Renal cortical epithelial cell (primary cell): ENCODE results near the gene CTNNAL1. TPM values are rescaled to one million over a fixed set of nuclear protein-coding genes. Genes with fewer than 3 reads are reported as not detected.
A peak's percentile ranks its signal among the peaks of the same experiment; 100 is the strongest.
"Not testable (repeated sequence)": the region's sequence is repeated elsewhere in the genome, so short reads cannot be mapped to it uniquely, and the experiment has no call there.

Source experiments
- DNase-seq: peaks from one replicate; pipeline ENCODE4 v3.0.0-alpha.2; 2011; ENCODE audit warnings: low read depth
- total RNA-seq: library from RNA; depleted of rRNA; stranded (reverse); fragments of >200 nt; gene quantifications from 2 replicates; pipeline ENCODE4 v1.2.3, GENCODE V29; 2014

The CTNNAL1 gene
- total RNA-seq, 1 donor from 2014 or later = 154 TPM

- DNase-seq = peak; percentile 85
Measured at GRCh38 chr9:108994695-108995094, 18.6 kb downstream of the CTNNAL1 start.

- DNase-seq = no peak
Measured at GRCh38 chr9:108991479-108991878, 21.8 kb downstream of the CTNNAL1 start.

- DNase-seq = peak; percentile 21
Measured at GRCh38 chr9:108983885-108984284, 29.4 kb downstream of the CTNNAL1 start.

GRCh38 chr9:108980893-108981292, 32.4 kb downstream of the CTNNAL1 start:
- DNase-seq = no peak

- no peak for DNase-seq
Measured at GRCh38 chr9:108978205-108978604, 35.1 kb downstream of the CTNNAL1 start.

GRCh38 chr9:108973895-108974294, 39.4 kb downstream of the CTNNAL1 start:
- no peak for DNase-seq

- DNase-seq = peak; percentile 63
Measured at GRCh38 chr9:108972626-108973209, 40.6 kb downstream of the CTNNAL1 start.

- no peak for DNase-seq
Measured at GRCh38 chr9:108972186-108972585, 41.1 kb downstream of the CTNNAL1 start.

GRCh38 chr9:108971392-108971791, 41.9 kb downstream of the CTNNAL1 start:
- not testable (repeated sequence) for DNase-seq

GRCh38 chr9:108967916-108968315, 45.4 kb downstream of the CTNNAL1 start:
- no peak for DNase-seq

- no peak for DNase-seq
Measured at GRCh38 chr9:108963459-108964143, 49.7 kb downstream of the CTNNAL1 start.

- DNase-seq = peak; percentile 5
Measured at GRCh38 chr9:108961151-108961550, 52.1 kb downstream of the CTNNAL1 start.

- no peak for DNase-seq
Measured at GRCh38 chr9:108960331-108960730, 53.0 kb downstream of the CTNNAL1 start.

- DNase-seq = no peak
Measured at GRCh38 chr9:108956631-108957026, 56.7 kb downstream of the CTNNAL1 start.

GRCh38 chr9:108956022-108956630, 57.2 kb downstream of the CTNNAL1 start:
- no peak for DNase-seq

- DNase-seq = peak; percentile 66
Measured at GRCh38 chr9:108953983-108954574, 59.2 kb downstream of the CTNNAL1 start.

GRCh38 chr9:108951578-108951977, 61.7 kb downstream of the CTNNAL1 start:
- no peak for DNase-seq

GRCh38 chr9:108950168-108950567, 63.1 kb downstream of the CTNNAL1 start:
- no peak for DNase-seq

- DNase-seq = no peak
Measured at GRCh38 chr9:108939975-108940374, 73.3 kb downstream of the CTNNAL1 start.

GRCh38 chr9:108937561-108938305, 75.6 kb downstream of the CTNNAL1 start:
- DNase-seq = no peak

- DNase-seq = peak; percentile 64
Measured at GRCh38 chr9:108934323-108934893, 78.9 kb downstream of the CTNNAL1 start, which contains the start of gene ABITRAM. Gene ABITRAM (plus strand): TSS chr9:108934400. CDS start chr9:108934487, 87 bp downstream.
